Glomerular endothelial cell (primary cell): ENCODE measurements around the gene SPRED2. TPM values are rescaled to one million over a fixed set of nuclear protein-coding genes. Genes with fewer than 3 reads are reported as not detected.

Experiments used
- DNase-seq: peaks from one replicate; pipeline ENCODE4 v3.0.0-alpha.2; 2011; ENCODE audit warnings: low read depth, low spot score; ENCODE audit errors: extremely low read depth
- total RNA-seq: library from RNA; depleted of rRNA; stranded (reverse); fragments of >200 nt; gene quantifications from 2 replicates; pipeline ENCODE4 v1.2.3, GENCODE V29; 2015

SPRED2 gene
- total RNA-seq, 1 donor from 2014 or later, result 14.6 TPM

- DNase-seq, result no peak
These were observed 116.3 kb downstream of the SPRED2 start for GRCh38 chr2:65316072-65316471.

DNA sequence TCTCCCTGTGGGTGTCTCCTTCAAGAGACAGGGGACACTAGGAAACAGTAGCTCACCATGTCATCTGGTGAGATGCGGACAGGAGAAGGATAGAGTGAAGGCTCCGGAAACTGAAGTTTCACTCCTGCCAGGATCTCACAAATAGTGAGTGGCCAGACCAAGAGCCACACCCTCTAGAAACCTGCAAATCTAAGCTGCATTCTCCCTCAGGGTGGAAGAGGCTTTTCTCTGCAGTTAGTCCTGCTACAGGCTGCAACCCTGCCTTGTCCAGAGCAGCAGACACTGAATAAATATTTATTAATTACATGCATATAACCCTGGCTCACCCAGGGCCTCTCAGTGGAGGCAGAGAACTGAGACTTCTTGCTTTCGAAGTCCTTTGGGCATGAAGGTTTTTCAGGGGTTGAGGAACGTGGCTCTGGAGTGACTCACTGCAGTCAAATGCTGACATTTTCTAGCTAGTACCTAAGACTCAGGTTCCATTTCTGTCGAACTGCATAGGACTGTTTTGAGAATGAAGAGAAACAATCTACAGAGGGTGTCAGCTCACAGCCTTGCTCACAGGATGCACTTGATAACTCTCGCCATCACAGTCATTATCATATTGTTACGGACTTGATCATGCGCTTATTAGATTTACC lies 117.5 kb downstream of the SPRED2 start:
- DNase-seq, result no peak

DNA sequence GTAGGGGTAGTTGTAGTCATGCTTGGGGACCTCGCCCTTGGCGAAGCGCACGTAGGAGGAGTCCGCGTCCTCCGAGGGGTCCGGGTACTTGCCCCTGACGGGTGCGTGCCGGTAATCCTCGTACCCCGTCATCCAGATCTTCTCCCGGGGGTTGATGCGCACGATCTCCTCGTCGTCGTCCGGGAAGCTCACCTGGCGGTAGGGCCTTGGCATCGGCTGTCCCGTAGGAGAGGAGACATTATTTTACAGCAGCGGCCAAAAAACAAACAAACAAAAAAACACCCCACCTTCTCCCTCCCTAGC lies 118.5 kb downstream of the SPRED2 start:
- no peak for DNase-seq

GRCh38 chr2:65313126-65313953 lies 119.1 kb downstream of the SPRED2 start:
- DNase-seq, result no peak

DNA sequence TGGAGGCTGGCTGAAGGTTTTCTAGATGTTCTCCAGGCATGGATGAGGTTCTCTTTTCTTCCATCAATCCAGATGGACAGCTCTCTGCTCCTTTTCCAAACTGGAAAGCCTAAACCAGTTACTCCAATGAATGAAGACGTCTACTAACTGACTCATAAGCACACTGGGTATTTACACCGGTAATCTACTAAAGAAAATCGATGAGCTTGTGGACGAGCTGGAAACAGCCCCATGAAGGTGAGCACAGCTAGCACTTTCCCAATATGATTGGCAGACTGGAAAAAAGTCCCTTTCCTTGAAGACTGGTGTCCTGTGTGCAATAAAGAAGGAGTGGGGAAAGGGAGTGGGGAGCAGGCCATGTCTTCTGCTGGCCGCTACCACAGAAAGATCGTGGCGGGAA lies 120.8 kb downstream of the SPRED2 start:
- DNase-seq, result no peak

DNA sequence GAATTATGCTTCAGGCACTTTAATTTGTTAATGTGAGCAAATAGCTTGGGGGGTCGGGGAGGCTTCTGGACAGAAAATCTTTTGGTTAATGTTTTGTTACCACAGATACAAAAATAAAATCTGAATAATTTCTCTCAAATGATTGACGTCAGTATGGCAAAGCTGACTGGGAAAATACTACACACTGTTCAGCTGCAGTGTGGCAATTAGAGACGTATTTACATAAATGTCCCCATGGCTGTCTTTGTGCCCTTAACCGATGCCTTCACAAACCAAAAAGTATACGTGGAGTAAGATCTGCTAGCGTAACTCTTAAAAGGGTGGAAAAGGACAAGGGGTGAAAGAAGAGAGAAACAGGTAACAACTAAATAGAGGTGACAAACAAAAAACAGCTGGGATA lies 121.3 kb downstream of the SPRED2 start:
- DNase-seq, result no peak

- DNase-seq, result no peak
These were observed 122.7 kb downstream of the SPRED2 start for GRCh38 chr2:65309699-65310098.

DNA sequence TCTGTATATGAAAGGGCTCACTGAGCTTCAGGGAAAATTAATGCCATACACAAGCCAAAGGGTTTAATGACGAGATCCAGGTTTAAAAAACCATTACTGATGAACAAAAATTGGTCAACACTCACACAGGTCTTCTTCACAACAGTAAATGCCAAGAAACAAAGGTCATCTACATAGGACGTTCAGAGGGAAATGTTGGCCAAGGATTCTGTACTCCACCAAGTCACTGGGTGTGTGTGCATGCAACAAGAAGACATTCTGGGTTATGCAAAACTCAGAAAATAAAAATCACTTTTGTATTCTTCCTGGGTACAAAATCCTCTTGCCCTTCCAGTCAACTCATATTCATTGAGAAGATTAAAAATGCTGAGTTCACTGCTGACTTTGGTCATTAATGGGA lies 126.5 kb downstream of the SPRED2 start:
- no peak for DNase-seq

DNA sequence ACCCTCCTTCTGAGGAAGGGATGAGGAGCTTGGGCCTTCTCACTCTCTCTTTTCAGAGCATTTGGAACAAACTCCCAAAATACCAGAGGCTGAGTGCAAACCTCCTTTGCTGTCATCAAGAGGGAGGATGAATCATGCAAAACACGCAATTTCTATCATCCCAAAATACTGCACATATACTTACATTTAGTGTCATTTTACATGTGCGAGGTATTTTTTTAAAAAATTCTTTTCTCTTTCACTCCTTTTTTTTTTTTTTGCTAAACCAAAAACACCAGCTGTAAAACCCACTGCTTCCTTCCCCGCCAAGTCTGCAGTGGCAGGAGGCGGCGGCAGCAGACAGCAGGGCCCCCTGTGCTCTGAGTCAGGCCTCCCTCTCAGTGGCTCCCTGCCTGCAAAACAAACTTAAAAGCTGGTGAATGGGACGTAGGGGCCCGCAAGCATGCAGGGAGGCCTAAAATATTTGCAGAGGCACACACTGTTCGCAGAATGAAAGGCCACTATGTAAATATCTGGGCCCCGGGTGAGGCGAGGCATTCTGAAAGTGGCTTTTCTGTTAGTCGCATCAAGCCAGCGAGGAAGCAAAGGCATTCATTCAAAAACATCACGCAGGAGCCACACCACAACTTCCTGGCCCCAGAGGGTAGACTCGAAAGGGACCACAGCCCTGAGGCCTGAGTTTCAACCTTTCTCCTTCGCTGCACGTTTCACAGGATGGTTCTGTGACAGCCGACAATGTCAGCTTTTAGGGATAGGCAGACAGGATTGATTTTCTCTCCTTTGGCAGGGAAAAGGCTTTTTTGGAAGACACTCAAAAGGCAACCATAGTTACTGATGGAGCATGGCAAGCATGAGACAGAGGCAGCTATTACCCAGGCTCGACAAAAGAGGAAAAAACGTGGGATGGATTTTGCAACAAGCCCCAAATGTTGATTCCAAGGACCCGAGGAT lies 131.4 kb downstream of the SPRED2 start:
- DNase-seq, result no peak

GRCh38 chr2:65300134-65300760 lies 132.2 kb downstream of the SPRED2 start:
- DNase-seq, result no peak

DNA sequence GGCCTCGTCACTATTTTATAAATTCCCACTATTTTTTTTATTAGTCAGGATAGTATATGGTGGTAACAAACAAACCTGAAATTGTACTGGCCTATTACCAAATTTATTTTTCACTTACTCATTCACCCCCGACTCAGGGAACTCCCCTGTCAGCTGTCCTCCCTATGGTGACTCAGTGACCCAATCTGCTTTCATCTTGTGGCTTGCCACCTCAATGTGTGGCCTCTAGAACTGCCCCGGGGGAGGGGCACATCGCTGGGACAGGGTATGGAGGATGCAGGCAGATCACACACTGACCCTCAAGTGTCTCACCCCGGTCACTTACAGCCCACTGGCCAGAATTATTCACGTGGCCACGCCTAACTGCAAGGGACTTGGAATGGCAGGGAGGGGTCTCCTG lies 133.2 kb downstream of the SPRED2 start:
- DNase-seq, result no peak

- no peak for DNase-seq
These were observed 134.3 kb downstream of the SPRED2 start for GRCh38 chr2:65298089-65298488.

- no peak for DNase-seq
These were observed 134.9 kb downstream of the SPRED2 start for GRCh38 chr2:65297544-65297943.

DNA sequence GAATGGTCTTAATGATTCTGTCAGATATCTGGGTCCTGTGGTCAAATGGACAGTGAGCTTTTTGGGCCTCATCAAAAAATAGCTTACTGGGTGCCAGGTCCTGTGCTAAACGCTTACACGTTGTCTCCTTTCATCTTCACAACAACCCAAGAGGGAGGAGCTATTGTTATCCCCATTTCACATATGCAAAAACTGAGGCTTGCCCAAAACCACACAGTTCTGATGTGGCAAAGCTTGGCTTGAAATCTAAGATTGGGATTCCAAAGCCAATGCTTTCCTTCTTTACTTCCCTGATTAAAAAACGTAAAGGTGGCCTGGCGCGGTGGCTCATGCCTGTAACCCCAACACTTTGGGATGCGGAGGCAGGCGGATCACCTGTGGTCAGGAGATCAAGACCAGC lies 135.4 kb downstream of the SPRED2 start:
- DNase-seq, result no peak

GRCh38 chr2:65294701-65295100 lies 137.7 kb downstream of the SPRED2 start:
- no peak for DNase-seq

- no peak for DNase-seq
These were observed 138.3 kb downstream of the SPRED2 start for GRCh38 chr2:65294136-65294535.

GRCh38 chr2:65293376-65293775 lies 139.0 kb downstream of the SPRED2 start:
- DNase-seq, result no peak

GRCh38 chr2:65292461-65293011 lies 139.9 kb downstream of the SPRED2 start:
- no peak for DNase-seq

- no peak for DNase-seq
These were observed 140.3 kb downstream of the SPRED2 start for GRCh38 chr2:65292106-65292400.

GRCh38 chr2:65291216-65292105 lies 140.9 kb downstream of the SPRED2 start:
- DNase-seq, result no peak
